Endodermal cell (in vitro differentiated cells): ENCODE measurements around the gene PSMA6. TPM values are rescaled to one million over a fixed set of nuclear protein-coding genes. Genes with fewer than 3 reads are reported as not detected.
A peak's percentile ranks its signal among the peaks of the same experiment; 100 is the strongest.

Experiments
- DNase-seq: peaks from one replicate; pipeline ENCODE4 v3.0.0-alpha.2; 2017
- H3K27ac ChIP-seq: 2 replicates; pipeline ENCODE4 v1.5.1; 2013; ENCODE audit warnings: mild to moderate bottlenecking, low read depth, low read length, moderate library complexity
- H3K27me3 ChIP-seq: 2 replicates; pipeline ENCODE4 v1.6.1; 2013; ENCODE audit warnings: mild to moderate bottlenecking, low read length, moderate library complexity; ENCODE audit not compliant: insufficient read depth, control insufficient read depth, poor library complexity, severe bottlenecking
- H3K36me3 ChIP-seq: 2 replicates; pipeline ENCODE4 v1.7.0; 2013; ENCODE audit warnings: mild to moderate bottlenecking, low read length, moderate library complexity; ENCODE audit not compliant: control insufficient read depth, insufficient read depth
- H3K4me1 ChIP-seq: one replicate; pipeline ENCODE4 v1.7.0; 2013; ENCODE audit warnings: low read length; ENCODE audit not compliant: control insufficient read depth, insufficient read depth
- H3K4me3 ChIP-seq: 2 replicates; pipeline ENCODE4 v1.5.1; 2013; ENCODE audit warnings: mild to moderate bottlenecking, low read length, moderate library complexity
- H3K9ac ChIP-seq: 2 replicates; pipeline ENCODE4 v1.6.1; 2013; ENCODE audit warnings: mild to moderate bottlenecking, low read length, moderate library complexity; ENCODE audit not compliant: poor library complexity, severe bottlenecking; ENCODE audit errors: extremely low read depth
- H3K9me3 ChIP-seq: 2 replicates; pipeline ENCODE4 v1.6.1; 2013; ENCODE audit warnings: mild to moderate bottlenecking, low read length, moderate library complexity; ENCODE audit not compliant: control insufficient read depth
- H3K27ac Mint-ChIP-seq: 2 replicates; pipeline ENCODE4 v1.8.0; 2020; ENCODE audit warnings: mixed read lengths
- H3K27me3 Mint-ChIP-seq: 2 replicates; pipeline ENCODE4 v1.8.0; 2021; ENCODE audit warnings: mild to moderate bottlenecking, mixed read lengths; ENCODE audit not compliant: insufficient read depth
- H3K36me3 Mint-ChIP-seq: 2 replicates; pipeline ENCODE4 v1.8.0; 2020; ENCODE audit warnings: low read depth, mixed read lengths
- H3K4me1 Mint-ChIP-seq: 2 replicates; pipeline ENCODE4 v1.8.0; 2020; ENCODE audit warnings: mixed read lengths
- H3K4me3 Mint-ChIP-seq: 2 replicates; pipeline ENCODE4 v1.8.0; 2020; ENCODE audit warnings: mild to moderate bottlenecking, moderate library complexity, mixed read lengths
- H3K9me3 Mint-ChIP-seq: 2 replicates; pipeline ENCODE4 v1.8.0; 2020; ENCODE audit warnings: mild to moderate bottlenecking, mixed read lengths
- CTCF ChIP-seq: fragments of 200-600 bp; sonication (generic); conservative IDR thresholded peaks from 2 replicates; pipeline ENCODE4 v1.5.0; 2021; ENCODE audit warnings: antibody characterized with exemption, mild to moderate bottlenecking
- WGBS, 2 experiments: methylation state at CpG; one replicate each; pipeline versions ENCODE4 v1.1.5 to v1.1.7; 2013; ENCODE audit warnings: missing lambda C conversion rate in 2 of 2, mixed read lengths in 1 of 2; ENCODE audit not compliant: insufficient coverage in 1 of 2, insufficient read length in 1 of 2; 5-methylcytosine and 5-hydroxymethylcytosine counted together
- total RNA-seq, 2 donors: library from RNA; stranded (reverse); fragmentation: NEBNext Ultra II Directional in 1 of 2; extraction: Animal tissue kit (Norgen Biotek cat#: 25700) in 1 of 2; gene quantifications; 2 replicates in 1 of 2; 3 replicates in 1 of 2; pipeline ENCODE4 v1.2.1, GENCODE V29; 2021

The PSMA6 gene
- total RNA-seq, 2 donors from 2014 or later = 263 to 277 TPM

- peaks cover 57% of the 10 kb centered on the region for H3K36me3 ChIP-seq
- Mint-ChIP-seq H3K4me1 (peaks cover 6% of the 10 kb centered on the region), H3K36me3 (peaks cover 38% of the 10 kb centered on the region), H3K4me3 (no peak overlapping the region), H3K27me3 (no peaks in the 10 kb centered on the region), H3K27ac (peak overlapping the region; percentile 62), H3K9me3 (no peaks in the 10 kb centered on the region)
- no peak for TF ChIP-seq CTCF
- no peaks in the 10 kb centered on the region for H3K9me3 ChIP-seq
- no peak overlapping the region for H3K27ac ChIP-seq
- WGBS, 2 experiments = 100% methylated on average over 1 of the region's 1 CpG; no CpG with 5 or more reads in 1 of the 2 experiments
- no peak for DNase-seq
- H3K4me3 ChIP-seq = no peak overlapping the region
- H3K4me1 ChIP-seq = no peaks in the 10 kb centered on the region
- H3K9ac ChIP-seq = no peak overlapping the region
- no peaks in the 10 kb centered on the region for H3K27me3 ChIP-seq
Observed at GRCh38 chr14:35301735-35302528, 9.8 kb downstream of the PSMA6 start.

GRCh38 chr14:35303149-35303935, 11.2 kb downstream of the PSMA6 start:
- H3K4me3 Mint-ChIP-seq = no peak overlapping the region
- peak overlapping the region; percentile 7 for H3K27ac Mint-ChIP-seq
- Histone ChIP-seq H3K27me3 (no peaks in the 10 kb centered on the region), H3K9me3 (no peaks in the 10 kb centered on the region), H3K36me3 (peaks cover 64% of the 10 kb centered on the region), H3K9ac (no peak overlapping the region), H3K27ac (no peak overlapping the region), H3K4me1 (no peaks in the 10 kb centered on the region), H3K4me3 (no peak overlapping the region)
- TF ChIP-seq CTCF = no peak
- H3K36me3 Mint-ChIP-seq = peaks cover 41% of the 10 kb centered on the region
- WGBS, 2 experiments = 91% methylated on average over 3 of the region's 4 CpGs; no CpG with 5 or more reads in 1 of the 2 experiments
- DNase-seq = no peak
- H3K4me1 Mint-ChIP-seq = peaks cover 6% of the 10 kb centered on the region
- H3K9me3 Mint-ChIP-seq = no peaks in the 10 kb centered on the region
- no peaks in the 10 kb centered on the region for H3K27me3 Mint-ChIP-seq

- no peak overlapping the region for H3K27ac Mint-ChIP-seq
Observed at GRCh38 chr14:35304812-35305462, 12.8 kb downstream of the PSMA6 start.

More at GRCh38 chr14:35304812-35305462, 12.8 kb downstream of the PSMA6 start:
- peaks cover 55% of the 10 kb centered on the region for H3K36me3 Mint-ChIP-seq
- H3K9me3 Mint-ChIP-seq = no peaks in the 10 kb centered on the region
- peaks cover 6% of the 10 kb centered on the region for H3K4me1 Mint-ChIP-seq
- no peak overlapping the region for H3K27ac ChIP-seq
- H3K27me3 Mint-ChIP-seq = no peaks in the 10 kb centered on the region
- H3K9me3 ChIP-seq = no peaks in the 10 kb centered on the region
- no peak for TF ChIP-seq CTCF
- no peaks in the 10 kb centered on the region for H3K4me1 ChIP-seq
- WGBS, 2 experiments = 95 to 100% methylated on average over 4 to 5 of the region's 5 CpGs
- no peak for DNase-seq
- H3K27me3 ChIP-seq = no peaks in the 10 kb centered on the region
- no peak overlapping the region for H3K4me3 Mint-ChIP-seq
- no peak overlapping the region for H3K4me3 ChIP-seq
- no peak overlapping the region for H3K9ac ChIP-seq
- H3K36me3 ChIP-seq = peaks cover 80% of the 10 kb centered on the region
